HG03520 (cell line): Measurements from ENCODE around the gene ANKRD18A.
A peak's percentile ranks its signal among the peaks of the same experiment; 100 is the strongest.

Source experiments
- ATAC-seq: cut with Tn5 transposase; IDR thresholded peaks from one replicate; pipeline ENCODE4 v1.9.1; 2021; ENCODE audit warnings: mild to moderate bottlenecking, moderate library complexity; ENCODE audit not compliant: unreplicated experiment

Gene ANKRD18A

GRCh38 chr9:38620483-38621433 is at the start of gene ANKRD18A:
Gene ANKRD18A, minus strand, starts transcription at chr9:38620596. Its CDS starts 311 bp downstream, at chr9:38620285.
- ATAC-seq, result peak; percentile 59

GRCh38 chr9:38668791-38669466 is 48.5 kb upstream of the ANKRD18A start:
- ATAC-seq, result no peak

- ATAC-seq, result no peak
These were observed 42.6 kb upstream of the ANKRD18A start for GRCh38 chr9:38662763-38663593.

GRCh38 chr9:38659538-38659937 is 39.1 kb upstream of the ANKRD18A start:
- ATAC-seq, result no peak

GRCh38 chr9:38656896-38657295 is 36.5 kb upstream of the ANKRD18A start:
- ATAC-seq, result no peak

DNA sequence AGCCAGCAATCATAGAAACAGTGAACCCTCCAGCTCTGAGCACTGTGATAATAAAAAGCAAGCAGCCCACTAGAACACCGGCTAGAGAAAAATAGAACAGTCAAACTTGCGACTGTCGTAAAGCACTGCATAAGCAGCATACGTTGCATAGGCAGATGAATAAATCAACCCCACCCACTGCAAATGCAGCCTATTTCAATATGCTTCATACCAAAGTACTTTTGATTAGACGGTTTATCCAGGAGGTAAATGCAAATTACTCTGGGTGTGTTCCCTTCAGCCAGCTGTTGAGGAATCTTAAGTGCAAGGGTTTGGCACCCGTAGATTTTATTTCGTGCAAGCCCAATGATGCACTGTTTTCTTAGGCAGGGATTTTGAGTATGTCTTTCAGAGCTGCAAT is 32.1 kb upstream of the ANKRD18A start:
- no peak for ATAC-seq

DNA sequence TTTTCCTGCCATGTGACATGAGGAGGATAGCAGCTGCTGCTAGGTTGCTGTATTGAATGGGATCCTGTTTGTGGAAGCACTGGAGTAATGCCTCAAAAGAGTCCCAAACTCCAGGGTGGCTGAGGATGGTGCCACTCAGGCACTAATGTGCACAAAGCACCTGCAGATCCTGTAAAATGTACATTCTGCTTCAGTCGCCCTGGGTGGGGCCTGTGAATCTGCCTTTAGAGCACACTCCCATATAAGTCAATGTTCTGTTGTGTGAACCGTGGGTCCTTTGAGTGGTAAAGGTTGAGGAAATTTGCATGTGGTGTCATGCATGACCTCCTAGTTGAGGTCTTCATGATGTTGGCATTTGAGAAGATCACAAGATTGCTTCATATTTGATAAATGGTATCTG is 31.6 kb upstream of the ANKRD18A start:
- ATAC-seq, result no peak

- no peak for ATAC-seq
These were observed 31.1 kb upstream of the ANKRD18A start for GRCh38 chr9:38651400-38652042.

GRCh38 chr9:38650564-38650963 is 30.2 kb upstream of the ANKRD18A start:
- no peak for ATAC-seq

DNA sequence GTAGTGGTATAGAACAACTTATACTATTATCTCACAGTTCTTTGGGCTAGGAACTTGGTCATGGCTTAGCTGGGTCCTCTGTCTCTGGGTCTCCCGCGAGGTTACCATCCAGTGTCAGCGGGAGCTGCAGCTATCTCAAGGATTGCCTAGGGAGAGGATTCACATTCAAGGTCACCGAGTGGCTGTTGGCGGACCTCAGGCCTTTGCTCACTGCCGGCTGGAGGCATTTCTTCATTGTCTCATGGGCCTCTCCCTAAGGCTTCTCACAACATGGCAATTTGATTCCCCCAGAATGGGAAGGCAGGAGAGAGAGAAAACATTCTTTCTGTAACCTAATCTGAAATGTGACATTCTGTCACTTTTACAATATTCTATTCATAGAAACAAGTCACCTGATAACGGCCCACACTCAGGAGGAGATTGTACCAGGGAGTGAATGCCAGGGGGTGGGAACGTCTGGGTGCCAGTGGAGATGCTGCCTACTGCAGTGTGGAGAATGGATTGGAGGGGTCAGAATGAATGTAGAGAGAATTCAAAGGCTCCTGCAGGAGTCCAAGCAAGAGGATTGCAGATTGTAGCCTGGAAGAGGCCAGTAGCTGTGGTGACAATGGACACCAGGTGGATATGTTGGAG is 29.5 kb upstream of the ANKRD18A start:
- no peak for ATAC-seq

DNA sequence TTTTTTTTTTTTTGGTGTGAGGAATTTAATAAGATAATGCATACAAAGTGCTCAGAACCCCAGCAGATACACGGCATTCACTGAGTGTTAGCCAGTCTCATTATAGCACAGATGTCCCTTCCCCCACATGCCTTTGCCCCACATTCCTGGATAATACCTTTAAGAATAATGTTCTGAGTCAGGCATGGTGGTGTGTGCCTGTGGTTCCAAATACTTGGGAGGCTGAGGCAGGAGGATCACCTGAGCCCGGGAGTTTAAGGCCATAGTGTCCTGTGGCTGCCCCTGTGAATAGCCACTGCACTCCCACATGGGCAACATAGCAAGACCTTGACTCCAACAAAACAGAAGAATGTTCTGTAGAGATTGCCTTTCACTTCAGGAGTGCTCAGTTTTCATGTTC is 24.2 kb upstream of the ANKRD18A start:
- ATAC-seq, result no peak

GRCh38 chr9:38643815-38644173 is 23.4 kb upstream of the ANKRD18A start:
- no peak for ATAC-seq

DNA sequence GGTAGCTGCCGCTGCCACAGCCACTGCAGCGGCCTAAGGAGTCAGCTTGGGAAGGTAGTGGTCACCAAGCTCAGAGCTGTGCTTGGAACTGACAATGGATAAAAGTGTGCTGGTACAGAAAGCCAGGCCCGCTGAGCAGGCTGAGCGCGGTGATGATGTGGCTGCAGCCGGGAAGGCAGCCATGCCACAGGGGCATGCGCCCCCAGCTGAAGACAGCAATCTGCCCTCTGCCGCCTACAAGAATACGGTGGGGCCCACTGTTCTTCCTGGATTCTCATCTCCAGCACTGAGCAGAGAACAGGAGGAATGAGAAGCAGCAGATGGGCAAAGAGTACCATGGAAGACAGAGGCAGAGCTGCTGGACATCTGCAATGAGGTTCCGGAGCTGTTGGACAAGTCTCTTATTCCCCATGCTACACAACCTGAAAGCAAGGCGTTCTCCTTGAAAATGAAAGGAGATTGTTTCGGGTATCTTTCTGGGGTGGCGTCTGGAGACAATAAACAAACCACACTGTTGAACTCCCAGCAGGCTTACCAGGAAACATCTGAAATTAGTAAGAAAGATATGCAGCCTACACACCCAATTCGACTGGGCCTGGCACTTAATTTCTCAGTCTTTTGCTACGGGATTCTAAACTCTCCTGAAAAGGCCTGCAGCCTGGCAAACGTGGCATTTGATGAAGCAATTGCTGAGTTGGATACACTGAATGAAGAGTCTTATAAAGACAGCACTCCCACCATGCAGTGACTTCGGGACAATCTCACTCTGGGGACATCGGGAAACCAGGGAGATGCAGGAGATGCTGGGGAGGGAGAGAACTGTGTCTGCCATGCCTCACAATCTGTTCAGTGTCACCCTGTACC is 22.8 kb upstream of the ANKRD18A start:
- no peak for ATAC-seq

DNA sequence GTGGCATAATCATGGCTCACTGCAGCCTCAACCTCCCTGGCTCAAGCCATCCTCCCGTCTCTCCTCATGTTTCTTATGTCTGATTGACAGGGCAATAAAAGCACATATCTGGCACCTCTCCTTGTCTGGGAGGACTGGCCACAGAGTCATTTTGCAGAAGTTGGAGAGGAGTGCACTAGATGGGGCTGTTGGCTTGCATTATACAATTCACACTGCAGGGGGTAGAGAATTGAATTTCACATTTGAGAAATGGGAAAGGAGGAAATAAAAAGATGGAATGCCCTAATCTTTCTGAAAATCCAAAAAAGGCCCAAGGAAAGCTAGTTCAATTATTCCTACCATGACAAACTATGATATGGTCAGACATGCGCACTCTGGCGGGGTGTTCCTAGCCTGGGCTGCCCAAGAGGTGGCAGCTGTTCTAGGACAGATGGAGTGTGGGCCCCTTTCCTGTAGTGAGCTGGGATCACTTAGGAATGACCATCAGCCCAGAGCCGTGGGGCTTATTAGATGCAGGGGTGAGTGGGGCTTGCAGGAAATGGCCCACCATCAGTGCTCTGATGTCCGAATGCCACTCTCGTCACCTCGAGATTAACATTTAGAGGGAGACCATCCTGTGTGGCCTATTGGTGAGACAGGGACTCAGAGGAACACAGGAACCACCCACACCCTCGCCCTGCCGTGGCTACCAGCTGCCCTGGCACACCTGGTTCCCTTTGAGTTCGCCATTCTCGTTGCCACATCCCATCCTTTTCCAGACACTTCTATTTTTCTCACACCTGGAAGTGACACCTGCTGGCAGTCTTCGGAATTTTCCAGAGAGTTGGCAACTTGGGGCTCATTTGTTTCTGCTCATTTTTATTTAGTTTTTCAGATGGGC is 21.8 kb upstream of the ANKRD18A start:
- ATAC-seq, result no peak

- ATAC-seq, result no peak
These were observed 20.7 kb upstream of the ANKRD18A start for GRCh38 chr9:38641142-38641541.

GRCh38 chr9:38639577-38639940 is 19.2 kb upstream of the ANKRD18A start:
- no peak for ATAC-seq

DNA sequence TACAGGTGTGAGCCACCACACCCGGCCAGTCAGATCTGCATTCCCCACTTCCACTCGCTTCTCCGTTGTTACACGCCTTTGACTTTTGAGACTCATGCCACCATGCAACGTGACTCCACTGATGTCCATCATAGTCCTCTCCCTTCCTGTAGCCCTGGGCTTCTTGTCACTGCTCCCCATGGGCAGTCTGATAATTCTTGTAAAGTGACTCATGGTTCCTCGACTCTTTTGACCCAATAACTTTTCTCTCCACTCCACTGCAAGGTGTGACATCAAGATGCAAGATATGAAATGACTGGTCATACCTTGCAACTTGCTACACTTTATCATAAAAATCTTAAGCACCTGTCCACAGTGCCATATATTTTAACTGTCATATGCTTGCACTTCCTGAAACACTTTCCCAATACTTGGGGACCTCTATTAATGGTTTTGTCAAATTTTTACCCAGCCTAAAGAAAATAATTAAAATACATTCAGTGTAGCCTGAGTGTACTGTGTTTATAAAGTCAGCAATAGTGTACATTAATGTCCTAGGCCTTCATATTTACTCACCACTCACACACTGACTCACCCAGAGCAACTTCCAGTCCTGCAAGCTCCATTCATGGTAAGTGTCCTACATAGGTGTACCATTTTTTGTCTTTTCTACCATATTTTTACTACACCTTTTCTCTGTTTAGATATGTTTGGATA is 18.6 kb upstream of the ANKRD18A start:
- no peak for ATAC-seq

GRCh38 chr9:38634315-38634714 is 13.9 kb upstream of the ANKRD18A start:
- no peak for ATAC-seq
